Activated naive CD8-positive, alpha-beta T cell treated with anti-CD3 and anti-CD28 coated beads, Interleukin-2, amount 50 U/mL, for 24 hours (primary cell): Measurements from ENCODE around the gene EXT2.

Source experiments
- ATAC-seq: fragments of 150-1000 bp; cut with Tn5 transposase; one replicate; pipeline ENCODE4 v1.10.0; 2021
- DNase-seq: peaks from one replicate; pipeline ENCODE4 v3.0.0; 2021
- H3K27ac Mint-ChIP-seq: one replicate; pipeline ENCODE4 v1.8.0; 2021; ENCODE audit warnings: mild to moderate bottlenecking, mixed read lengths
- H3K27me3 Mint-ChIP-seq: one replicate; pipeline ENCODE4 v1.8.0; 2021; ENCODE audit warnings: mixed read lengths
- H3K36me3 Mint-ChIP-seq: one replicate; pipeline ENCODE4 v1.8.0; 2021; ENCODE audit warnings: low read depth, mixed read lengths
- H3K4me1 Mint-ChIP-seq: one replicate; pipeline ENCODE4 v1.8.0; 2021; ENCODE audit warnings: mixed read lengths
- H3K4me3 Mint-ChIP-seq: one replicate; pipeline ENCODE4 v1.8.0; 2021; ENCODE audit warnings: mild to moderate bottlenecking, moderate library complexity, mixed read lengths
- H3K9me3 Mint-ChIP-seq: one replicate; pipeline ENCODE4 v1.8.0; 2021; ENCODE audit warnings: mixed read lengths

The EXT2 gene

DNA sequence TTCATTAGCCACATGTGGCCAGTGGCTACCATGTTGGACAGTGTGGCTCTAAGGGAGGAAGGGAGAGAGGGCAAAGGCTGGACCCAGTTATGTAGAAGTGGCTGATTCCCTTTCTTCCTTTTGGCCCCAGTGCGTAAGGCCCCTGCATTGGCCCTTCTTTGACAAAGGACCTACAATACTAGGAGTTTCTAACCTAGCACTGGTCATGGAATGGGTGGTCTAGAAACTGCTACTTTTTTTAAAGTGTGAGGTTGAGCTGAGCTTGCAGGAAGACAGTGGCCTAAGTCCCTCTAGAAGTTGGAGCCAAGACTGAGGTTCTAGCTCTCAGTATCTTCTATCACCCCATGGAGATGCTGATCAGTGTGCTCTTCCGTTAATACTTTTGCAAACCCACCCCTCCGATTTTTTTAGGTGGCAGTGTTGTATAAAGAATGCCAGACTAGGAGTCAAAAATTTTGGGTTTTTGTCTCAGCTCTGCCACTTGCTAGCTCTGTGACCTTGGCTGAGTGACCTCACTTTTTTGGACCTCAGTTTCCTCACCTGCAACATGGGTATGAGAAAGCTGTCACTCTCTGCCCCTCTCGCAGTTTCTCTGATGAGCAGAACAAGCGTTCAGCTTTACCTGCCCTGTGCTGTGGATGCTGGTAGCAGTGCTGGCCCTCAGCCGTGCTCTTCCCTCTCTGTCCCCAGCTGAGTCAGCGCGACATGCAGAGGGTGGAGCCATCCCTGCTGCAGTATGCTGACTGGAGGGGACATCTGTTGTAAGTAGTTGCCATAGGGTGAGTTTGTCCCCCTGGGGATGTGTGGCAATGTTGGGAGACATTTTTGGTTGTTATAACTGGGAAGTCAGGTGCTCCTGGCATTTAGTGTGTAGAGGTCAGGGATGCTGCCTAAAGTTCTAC is 22.5 kb upstream of the EXT2 start:
- no peak for DNase-seq
- no peak overlapping the region for H3K27ac Mint-ChIP-seq
- H3K36me3 Mint-ChIP-seq, result peaks cover 4% of the 10 kb centered on the region
- no peak for ATAC-seq
- H3K4me3 Mint-ChIP-seq, result no peak overlapping the region
- H3K9me3 Mint-ChIP-seq, result no peaks in the 10 kb centered on the region
- no peaks in the 10 kb centered on the region for H3K4me1 Mint-ChIP-seq
- H3K27me3 Mint-ChIP-seq, result no peaks in the 10 kb centered on the region

DNA sequence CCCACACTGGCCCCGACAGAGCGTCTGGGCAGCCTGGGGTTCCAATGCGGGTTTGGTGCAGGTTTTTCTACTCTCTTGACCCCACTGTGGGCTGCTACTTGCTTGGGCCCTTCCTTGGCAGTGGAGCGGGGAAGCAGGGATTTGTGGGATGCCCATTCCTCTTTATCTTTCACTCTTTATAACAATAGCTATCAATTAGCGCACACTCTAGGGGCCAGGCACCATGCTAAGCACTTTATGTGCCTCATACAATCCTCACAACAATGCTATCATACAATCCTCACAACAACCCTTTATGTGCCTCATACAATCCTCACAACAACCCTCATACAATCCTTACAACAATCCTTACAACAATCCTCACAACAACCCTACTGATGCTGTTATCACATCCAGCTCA is 16.7 kb upstream of the EXT2 start:
- H3K4me3 Mint-ChIP-seq, result no peak overlapping the region
- no peaks in the 10 kb centered on the region for H3K9me3 Mint-ChIP-seq
- ATAC-seq, result no peak
- no peaks in the 10 kb centered on the region for H3K27me3 Mint-ChIP-seq
- H3K4me1 Mint-ChIP-seq, result no peaks in the 10 kb centered on the region
- peaks cover 6% of the 10 kb centered on the region for H3K36me3 Mint-ChIP-seq
- DNase-seq, result no peak
- no peak overlapping the region for H3K27ac Mint-ChIP-seq

DNA sequence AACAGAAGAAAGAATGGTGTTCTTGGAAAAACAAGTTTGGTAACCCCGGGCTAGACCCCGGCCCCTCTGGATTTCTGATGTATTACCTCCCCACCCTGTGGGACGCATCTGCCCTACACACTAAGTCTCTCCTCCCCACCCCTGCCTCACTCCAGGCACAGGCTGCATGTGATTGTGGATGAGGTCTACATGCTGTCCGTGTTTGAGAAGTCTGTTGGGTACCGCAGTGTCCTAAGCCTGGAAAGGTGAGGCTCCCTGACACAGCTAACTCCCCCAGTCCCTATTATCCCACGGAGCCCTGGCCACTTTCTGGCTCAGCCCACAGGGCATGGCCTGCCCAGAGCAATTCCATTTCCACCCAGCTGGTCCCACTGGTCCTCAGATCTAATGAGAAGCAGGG is 16.1 kb upstream of the EXT2 start:
- Mint-ChIP-seq H3K4me3 (no peak overlapping the region), H3K9me3 (no peaks in the 10 kb centered on the region), H3K4me1 (no peaks in the 10 kb centered on the region), H3K27ac (no peak overlapping the region), H3K27me3 (no peaks in the 10 kb centered on the region), H3K36me3 (peaks cover 11% of the 10 kb centered on the region)
- ATAC-seq, result no peak
- no peak for DNase-seq

DNA sequence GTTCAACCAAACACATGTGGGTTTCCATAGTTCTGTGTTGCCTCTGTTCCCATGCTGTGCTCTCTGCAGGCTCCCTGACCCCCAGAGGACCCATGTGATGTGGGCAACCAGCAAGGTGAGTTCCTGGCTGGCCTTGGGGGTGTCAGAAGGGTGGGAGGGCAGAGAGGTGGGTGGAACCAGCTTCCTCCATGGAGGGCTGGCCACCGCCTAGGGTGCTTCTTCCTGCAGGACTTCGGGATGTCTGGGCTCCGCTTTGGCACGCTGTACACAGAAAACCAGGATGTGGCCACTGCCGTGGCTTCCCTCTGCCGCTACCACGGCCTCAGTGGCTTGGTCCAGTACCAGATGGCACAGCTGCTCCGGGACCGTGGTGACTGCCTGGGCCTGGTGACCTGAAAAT is 14.5 kb upstream of the EXT2 start:
- ATAC-seq (no peak), DNase-seq (no peak)
- no peak overlapping the region for H3K4me3 Mint-ChIP-seq
- H3K4me1 Mint-ChIP-seq, result no peaks in the 10 kb centered on the region
- no peaks in the 10 kb centered on the region for H3K27me3 Mint-ChIP-seq
- peaks cover 5% of the 10 kb centered on the region for H3K9me3 Mint-ChIP-seq
- no peak overlapping the region for H3K27ac Mint-ChIP-seq
- H3K36me3 Mint-ChIP-seq, result peaks cover 11% of the 10 kb centered on the region

DNA sequence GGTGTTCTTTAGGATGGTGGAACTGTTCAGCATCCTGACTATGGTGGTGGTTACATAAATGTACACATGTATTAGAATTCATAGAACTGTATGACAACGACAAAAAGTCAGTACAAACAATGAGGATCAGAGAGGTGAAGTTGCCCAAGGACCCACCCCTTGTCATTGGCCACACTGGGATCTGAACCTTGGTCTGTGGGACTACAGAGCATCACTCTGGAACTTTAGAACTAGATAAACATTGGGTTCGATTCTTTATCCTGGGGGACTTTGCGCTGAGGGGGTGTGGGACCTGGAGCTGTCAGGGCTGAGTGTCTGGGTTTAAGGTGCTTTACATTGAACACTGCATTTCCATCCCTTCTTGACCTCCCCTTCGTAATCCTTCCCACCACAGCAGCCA is 12.8 kb upstream of the EXT2 start:
- Mint-ChIP-seq H3K4me1 (no peaks in the 10 kb centered on the region), H3K9me3 (peaks cover 5% of the 10 kb centered on the region), H3K36me3 (peaks cover 10% of the 10 kb centered on the region), H3K27ac (no peak overlapping the region), H3K27me3 (no peaks in the 10 kb centered on the region), H3K4me3 (no peak overlapping the region)
- ATAC-seq (no peak), DNase-seq (no peak)

DNA sequence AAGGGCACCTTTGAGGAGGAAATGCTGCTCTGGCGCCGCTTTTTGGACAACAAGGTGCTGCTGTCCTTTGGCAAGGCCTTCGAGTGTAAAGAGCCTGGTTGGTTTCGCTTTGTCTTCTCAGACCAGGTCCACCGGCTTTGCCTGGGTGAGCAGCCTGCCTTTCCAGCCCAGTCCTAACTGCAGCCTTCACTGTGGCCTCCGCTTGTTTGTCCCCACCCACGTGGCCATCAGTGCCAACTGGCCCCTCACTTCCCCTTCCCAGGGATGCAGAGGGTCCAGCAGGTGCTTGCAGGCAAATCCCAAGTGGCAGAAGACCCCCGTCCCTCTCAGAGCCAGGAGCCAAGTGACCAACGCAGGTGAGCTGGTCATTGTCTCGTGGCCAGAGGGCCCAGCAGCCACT is 12.0 kb upstream of the EXT2 start:
- ATAC-seq (no peak), DNase-seq (no peak)
- no peaks in the 10 kb centered on the region for H3K27me3 Mint-ChIP-seq
- H3K36me3 Mint-ChIP-seq, result peaks cover 12% of the 10 kb centered on the region
- H3K4me3 Mint-ChIP-seq, result no peak overlapping the region
- H3K4me1 Mint-ChIP-seq, result no peaks in the 10 kb centered on the region
- H3K9me3 Mint-ChIP-seq, result peaks cover 5% of the 10 kb centered on the region
- no peak overlapping the region for H3K27ac Mint-ChIP-seq

DNA sequence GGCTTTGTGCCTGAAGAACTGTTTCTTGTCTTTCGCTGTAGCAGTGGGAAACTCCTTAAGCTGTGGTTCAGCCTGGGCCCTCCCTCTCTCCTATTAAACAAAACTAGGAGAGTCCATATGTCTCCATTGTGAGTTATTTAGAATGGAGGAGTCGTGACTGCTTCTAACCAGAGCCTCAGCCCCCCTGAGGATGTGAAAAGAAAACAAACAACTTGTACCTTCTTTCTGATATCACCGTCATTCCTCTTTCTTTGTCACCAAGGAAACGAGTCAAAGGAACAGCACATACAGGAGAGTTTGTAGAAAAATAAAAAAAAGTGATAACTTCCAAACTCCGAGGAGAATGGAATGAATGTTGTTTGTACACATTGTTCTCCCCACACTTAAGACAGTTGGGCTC is 11.6 kb upstream of the EXT2 start:
- DNase-seq, result no peak
- no peak for ATAC-seq
- H3K27ac Mint-ChIP-seq, result no peak overlapping the region
- no peak overlapping the region for H3K4me3 Mint-ChIP-seq
- no peaks in the 10 kb centered on the region for H3K4me1 Mint-ChIP-seq
- no peaks in the 10 kb centered on the region for H3K27me3 Mint-ChIP-seq
- H3K9me3 Mint-ChIP-seq, result peaks cover 5% of the 10 kb centered on the region
- peaks cover 13% of the 10 kb centered on the region for H3K36me3 Mint-ChIP-seq

DNA sequence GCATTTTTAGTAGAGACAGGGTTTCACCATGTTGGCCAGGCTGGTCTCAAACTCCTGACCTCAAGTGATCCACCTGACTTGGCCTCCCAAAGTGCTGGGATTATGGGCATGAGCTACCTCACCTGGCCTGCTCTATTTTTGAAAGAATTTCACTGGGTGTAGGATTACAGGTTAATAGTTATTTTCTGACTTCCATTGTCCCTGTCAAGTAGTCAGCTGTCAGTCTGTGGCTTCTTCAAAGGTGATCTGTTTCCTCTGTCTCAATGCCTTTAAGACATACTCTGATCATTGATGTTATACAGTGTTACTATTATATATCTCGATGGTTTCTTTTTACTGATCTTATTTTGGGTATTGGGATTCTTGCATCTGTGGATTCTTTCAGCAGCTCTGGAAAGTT is 10.1 kb upstream of the EXT2 start:
- no peak for DNase-seq
- H3K4me1 Mint-ChIP-seq, result no peaks in the 10 kb centered on the region
- H3K4me3 Mint-ChIP-seq, result no peak overlapping the region
- ATAC-seq, result no peak
- no peaks in the 10 kb centered on the region for H3K27me3 Mint-ChIP-seq
- H3K9me3 Mint-ChIP-seq, result peaks cover 5% of the 10 kb centered on the region
- H3K27ac Mint-ChIP-seq, result no peak overlapping the region
- peaks cover 13% of the 10 kb centered on the region for H3K36me3 Mint-ChIP-seq

DNA sequence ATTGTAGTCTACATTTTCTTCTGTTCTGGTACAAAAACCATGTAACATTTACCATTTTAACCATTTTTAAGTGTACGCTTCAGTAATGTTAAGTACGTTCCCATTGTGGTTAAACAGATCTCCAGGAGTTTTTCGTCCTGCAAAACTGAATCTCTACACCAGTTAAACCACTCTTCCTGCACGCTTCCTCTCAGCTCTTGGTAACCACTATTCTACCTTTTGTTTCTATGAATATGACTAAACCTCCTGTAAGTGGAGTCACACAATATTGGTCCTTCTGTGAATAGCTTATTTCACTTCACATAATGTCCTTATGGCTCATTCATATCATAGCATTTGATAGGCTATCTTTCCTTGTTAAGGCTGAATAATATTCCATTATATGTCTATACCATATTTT is 7.1 kb upstream of the EXT2 start:
- DNase-seq (no peak), ATAC-seq (no peak)
- H3K4me3 Mint-ChIP-seq, result no peak overlapping the region
- peaks cover 11% of the 10 kb centered on the region for H3K36me3 Mint-ChIP-seq
- H3K27ac Mint-ChIP-seq, result no peak overlapping the region
- no peaks in the 10 kb centered on the region for H3K27me3 Mint-ChIP-seq
- H3K9me3 Mint-ChIP-seq, result peaks cover 5% of the 10 kb centered on the region
- no peaks in the 10 kb centered on the region for H3K4me1 Mint-ChIP-seq

DNA sequence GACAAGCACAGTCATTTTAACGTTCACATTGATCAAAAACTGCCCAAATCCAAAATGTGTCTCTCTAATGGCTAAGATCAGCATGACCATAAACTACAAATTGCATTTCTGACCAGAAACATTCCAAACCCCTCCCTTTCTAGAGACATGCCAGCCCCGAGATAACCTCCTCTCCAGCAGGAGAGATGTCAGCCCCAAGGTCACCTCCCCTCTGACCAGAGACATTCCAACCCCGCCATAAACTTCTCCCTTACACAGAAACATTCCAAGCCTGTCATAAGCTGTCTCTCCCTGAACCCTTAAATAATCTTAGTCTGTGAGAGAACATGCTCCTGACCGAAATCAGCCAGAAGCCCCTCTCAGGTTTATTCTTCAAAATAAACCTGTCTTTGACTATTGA is 6.6 kb upstream of the EXT2 start:
- DNase-seq (no peak), ATAC-seq (no peak)
- H3K27ac Mint-ChIP-seq, result no peak overlapping the region
- peaks cover 5% of the 10 kb centered on the region for H3K9me3 Mint-ChIP-seq
- no peak overlapping the region for H3K4me3 Mint-ChIP-seq
- H3K27me3 Mint-ChIP-seq, result no peaks in the 10 kb centered on the region
- peaks cover 11% of the 10 kb centered on the region for H3K36me3 Mint-ChIP-seq
- H3K4me1 Mint-ChIP-seq, result no peaks in the 10 kb centered on the region

DNA sequence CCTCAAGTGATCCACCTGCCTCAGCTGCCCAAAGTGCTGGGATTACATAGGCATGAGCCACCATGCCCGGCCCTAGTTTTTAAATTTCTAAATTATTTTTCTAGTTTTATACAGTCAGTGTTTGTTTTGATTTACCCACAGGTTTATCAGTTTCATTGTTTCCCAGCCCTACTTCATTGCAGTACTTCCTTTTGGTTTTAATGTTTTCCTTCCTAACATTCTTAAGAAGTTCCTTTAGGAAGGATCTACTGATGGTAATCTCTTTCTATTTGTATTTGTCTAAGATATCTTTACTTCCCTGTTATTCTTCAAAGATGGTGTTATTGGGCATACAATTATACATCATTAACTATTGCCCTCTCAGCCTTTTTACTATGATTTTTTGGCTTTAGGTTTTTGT is 4.9 kb upstream of the EXT2 start:
- Mint-ChIP-seq H3K4me3 (no peak overlapping the region), H3K27me3 (no peaks in the 10 kb centered on the region), H3K27ac (no peak overlapping the region), H3K4me1 (peaks cover 12% of the 10 kb centered on the region), H3K9me3 (peaks cover 3% of the 10 kb centered on the region), H3K36me3 (peaks cover 6% of the 10 kb centered on the region)
- no peak for ATAC-seq
- DNase-seq, result no peak

DNA sequence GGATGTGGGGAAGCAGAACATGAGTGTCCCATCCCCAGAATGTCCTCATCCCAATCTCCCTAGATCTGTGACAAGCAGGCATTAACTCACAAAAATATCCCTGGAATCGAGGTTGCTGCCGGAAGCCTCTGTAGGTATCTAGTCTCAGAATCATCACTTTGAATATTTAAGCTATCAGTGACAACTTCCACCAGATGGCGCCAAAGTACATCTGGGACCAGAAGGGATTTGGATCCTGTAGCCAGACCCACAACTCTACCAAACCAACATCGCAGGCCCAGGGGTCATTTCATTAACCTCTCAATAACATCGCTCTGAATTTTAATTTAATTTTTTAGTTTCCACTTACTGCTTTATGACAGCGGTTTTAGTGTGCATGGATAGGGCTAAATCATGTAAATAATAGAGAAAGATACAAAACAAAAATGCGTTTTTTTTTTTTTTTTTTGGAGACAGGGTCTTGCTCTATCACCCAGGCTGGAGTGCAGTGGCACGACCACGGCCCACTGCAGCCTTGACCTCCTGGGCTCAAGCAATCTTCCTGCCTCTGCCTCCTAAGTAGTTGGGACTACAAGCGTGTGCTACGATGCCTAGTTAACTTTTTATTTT is 1.1 kb upstream of the EXT2 start:
- Mint-ChIP-seq H3K27me3 (no peaks in the 10 kb centered on the region), H3K4me1 (peaks cover 23% of the 10 kb centered on the region), H3K4me3 (peak overlapping the region; percentile 49), H3K36me3 (no peaks in the 10 kb centered on the region), H3K27ac (no peak overlapping the region), H3K9me3 (no peaks in the 10 kb centered on the region)
- DNase-seq, result peak; percentile 86
- ATAC-seq, result peak; percentile 24

DNA sequence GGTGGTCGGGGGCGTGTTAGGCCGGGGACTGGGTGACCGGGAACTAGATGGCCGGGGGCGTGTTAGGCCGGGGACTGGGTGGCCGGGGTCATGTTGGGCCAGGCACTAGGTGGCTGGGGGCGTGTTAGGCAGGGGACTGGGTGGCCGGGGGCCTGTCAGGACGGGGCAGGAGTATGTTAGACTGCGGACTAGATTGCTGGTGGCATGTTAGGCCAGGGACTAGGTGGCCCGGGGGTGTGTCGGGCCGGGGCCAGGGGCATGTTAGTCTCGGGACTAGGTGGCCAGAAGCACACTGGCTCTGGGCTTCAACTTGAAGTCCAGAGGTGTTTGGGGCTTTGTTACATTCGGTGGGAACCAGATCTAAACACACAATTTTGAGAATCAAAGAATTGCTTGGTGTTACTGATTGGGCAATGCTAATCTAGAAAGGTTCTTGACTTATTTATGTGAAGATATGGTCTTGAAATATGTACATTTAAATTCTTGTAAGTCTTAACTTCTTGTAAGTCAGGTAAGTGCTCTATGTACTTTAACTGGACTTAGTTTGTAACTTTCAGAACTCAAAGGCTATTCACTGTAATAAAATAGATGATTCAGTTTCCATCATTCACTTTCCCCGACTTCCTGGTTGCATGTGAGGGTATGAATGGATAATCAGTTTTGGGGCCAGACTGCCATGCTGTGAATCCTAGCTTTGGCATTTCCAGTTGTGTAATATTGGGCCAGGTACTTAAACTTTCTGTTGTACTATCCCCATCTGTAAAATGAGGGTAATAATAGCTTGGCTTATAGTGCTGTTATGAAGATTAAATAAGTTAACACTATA is 1.1 kb downstream of the EXT2 start:
- Mint-ChIP-seq H3K9me3 (no peaks in the 10 kb centered on the region), H3K4me3 (peak overlapping the region; percentile 81), H3K36me3 (peaks cover 2% of the 10 kb centered on the region), H3K4me1 (peaks cover 23% of the 10 kb centered on the region), H3K27ac (no peak overlapping the region), H3K27me3 (no peaks in the 10 kb centered on the region)
- no peak for ATAC-seq
- peak; percentile 5 for DNase-seq

DNA sequence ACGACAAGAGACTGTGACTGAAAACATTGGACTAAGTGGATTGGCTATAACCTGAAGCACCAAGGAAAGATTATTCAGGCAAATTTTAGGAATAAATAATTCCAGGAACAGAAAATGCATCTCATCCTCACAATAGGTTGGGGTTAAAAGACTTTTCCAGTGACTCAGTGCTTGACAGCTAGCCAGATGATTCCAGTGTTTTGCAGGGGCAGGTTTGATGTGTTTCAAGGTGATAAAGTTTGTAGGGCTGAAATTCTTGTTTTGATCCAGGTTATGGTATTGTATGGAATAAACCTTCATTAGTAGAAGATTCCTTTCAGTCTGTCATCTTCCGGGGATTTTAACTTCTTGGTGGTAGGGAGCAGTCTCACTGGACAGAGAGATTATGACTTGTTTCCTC is 2.3 kb downstream of the EXT2 start:
- Mint-ChIP-seq H3K9me3 (no peaks in the 10 kb centered on the region), H3K27ac (no peak overlapping the region), H3K4me1 (peaks cover 29% of the 10 kb centered on the region), H3K4me3 (no peak overlapping the region), H3K36me3 (peaks cover 2% of the 10 kb centered on the region), H3K27me3 (no peaks in the 10 kb centered on the region)
- DNase-seq (no peak), ATAC-seq (no peak)

DNA sequence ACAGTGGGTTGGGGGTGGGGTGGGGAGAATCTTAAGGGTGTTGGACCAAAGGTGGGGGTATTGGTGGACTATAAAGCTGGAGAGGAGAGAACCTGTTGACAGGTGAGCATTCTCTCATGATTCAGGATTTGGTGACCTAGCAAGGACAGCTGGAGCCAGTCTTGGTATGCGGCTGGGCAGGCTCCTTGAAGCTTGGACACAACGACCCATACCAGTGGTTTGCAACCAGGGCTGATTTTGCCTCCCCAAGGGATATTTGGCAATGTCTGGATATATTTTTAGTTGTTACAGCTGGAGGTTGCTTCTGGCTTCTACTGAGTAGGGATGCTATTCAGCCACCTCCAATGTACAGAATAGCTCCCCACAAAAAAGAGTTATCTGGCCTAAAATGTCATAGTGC is 5.6 kb downstream of the EXT2 start:
- Mint-ChIP-seq H3K36me3 (peaks cover 5% of the 10 kb centered on the region), H3K4me1 (peaks cover 30% of the 10 kb centered on the region), H3K27ac (no peak overlapping the region), H3K27me3 (no peaks in the 10 kb centered on the region), H3K9me3 (no peaks in the 10 kb centered on the region), H3K4me3 (no peak overlapping the region)
- ATAC-seq, result no peak
- DNase-seq, result no peak
